ENCODE measurements around the gene COTL1.
A peak's percentile ranks its signal among the peaks of the same experiment; 100 is the strongest.

The COTL1 gene

GRCh38 chr16:84603140-84603816, 14.6 kb downstream of the COTL1 start:
- no peaks in the 10 kb centered on the region for H3K27me3 Mint-ChIP-seq
- peaks cover 47 to 59% of the 10 kb centered on the region in 2 donors for H3K36me3 Mint-ChIP-seq
- H3K9me3 Mint-ChIP-seq, result peaks cover 4 to 6% of the 10 kb centered on the region in 2 donors
- peaks cover 63 to 93% of the 10 kb centered on the region in 2 donors for H3K4me1 Mint-ChIP-seq
- ATAC-seq (replicated peaks) (no peak), DNase-seq (no peak)
- peak overlapping the region; percentile 34 to 73 for H3K4me3 Mint-ChIP-seq
- H3K27ac Mint-ChIP-seq, result peak overlapping the region; percentile 82

GRCh38 chr16:84600343-84601229, 17.3 kb downstream of the COTL1 start:
- H3K4me3 Mint-ChIP-seq, result peak overlapping the region; percentile 70 to 87
- H3K36me3 Mint-ChIP-seq, result peaks cover 34 to 50% of the 10 kb centered on the region in 2 donors
- peak; percentile 58 for DNase-seq
- no peaks in the 10 kb centered on the region for H3K27me3 Mint-ChIP-seq
- H3K9me3 Mint-ChIP-seq, result peaks cover 1 to 4% of the 10 kb centered on the region in 2 donors
- peak overlapping the region; percentile 98 for H3K27ac Mint-ChIP-seq
- peaks cover 62 to 93% of the 10 kb centered on the region in 2 donors for H3K4me1 Mint-ChIP-seq
- peak; percentile 75 to 76 for ATAC-seq (replicated peaks)

GRCh38 chr16:84599521-84600202, 18.2 kb downstream of the COTL1 start:
- Mint-ChIP-seq H3K9me3 (peaks cover 0 to 4% of the 10 kb centered on the region in 2 donors), H3K4me1 (peaks cover 67 to 93% of the 10 kb centered on the region in 2 donors), H3K27ac (peak overlapping the region; percentile 98), H3K4me3 (peak overlapping the region; percentile 84 to 87), H3K36me3 (peaks cover 38 to 49% of the 10 kb centered on the region in 2 donors), H3K27me3 (no peaks in the 10 kb centered on the region)
- DNase-seq, result peak; percentile 84
- ATAC-seq (replicated peaks), result peak; percentile 71 to 72

GRCh38 chr16:84598360-84598759, 19.5 kb downstream of the COTL1 start:
- H3K36me3 Mint-ChIP-seq, result peaks cover 45 to 52% of the 10 kb centered on the region in 2 donors
- peak overlapping the region; percentile 66 to 72 for H3K4me3 Mint-ChIP-seq
- ATAC-seq (replicated peaks), result no peak
- H3K9me3 Mint-ChIP-seq, result peaks cover 3 to 8% of the 10 kb centered on the region in 2 donors
- peak overlapping the region; percentile 98 for H3K27ac Mint-ChIP-seq
- H3K27me3 Mint-ChIP-seq, result no peaks in the 10 kb centered on the region
- no peak for DNase-seq
- H3K4me1 Mint-ChIP-seq, result peaks cover 67 to 94% of the 10 kb centered on the region in 2 donors

- Mint-ChIP-seq H3K27me3 (no peaks in the 10 kb centered on the region), H3K4me3 (peak overlapping the region; percentile 66 to 72), H3K36me3 (peaks cover 45 to 51% of the 10 kb centered on the region in 2 donors), H3K27ac (peak overlapping the region; percentile 98), H3K4me1 (peaks cover 67 to 93% of the 10 kb centered on the region in 2 donors), H3K9me3 (peaks cover 3 to 8% of the 10 kb centered on the region in 2 donors)
- no peak for ATAC-seq (replicated peaks)
- DNase-seq, result no peak
Measured at GRCh38 chr16:84597931-84598351, 19.9 kb downstream of the COTL1 start.

- Mint-ChIP-seq H3K9me3 (peaks cover 3 to 8% of the 10 kb centered on the region in 2 donors), H3K4me1 (peaks cover 65 to 93% of the 10 kb centered on the region in 2 donors), H3K4me3 (peak overlapping the region; percentile 66 to 72), H3K27me3 (no peaks in the 10 kb centered on the region), H3K36me3 (peaks cover 46 to 54% of the 10 kb centered on the region in 2 donors), H3K27ac (peak overlapping the region; percentile 98)
- DNase-seq (no peak), ATAC-seq (replicated peaks) (no peak)
Measured at GRCh38 chr16:84597528-84597896, 20.4 kb downstream of the COTL1 start.

- ATAC-seq (replicated peaks), result no peak
- Mint-ChIP-seq H3K4me1 (peaks cover 70 to 95% of the 10 kb centered on the region in 2 donors), H3K27ac (peak overlapping the region; percentile 98), H3K27me3 (no peaks in the 10 kb centered on the region), H3K9me3 (peaks cover 3 to 8% of the 10 kb centered on the region in 2 donors), H3K4me3 (peak overlapping the region; percentile 66 to 72), H3K36me3 (peaks cover 51 to 60% of the 10 kb centered on the region in 2 donors)
- no peak for DNase-seq
Measured at GRCh38 chr16:84596801-84597527, 20.9 kb downstream of the COTL1 start.

GRCh38 chr16:84596161-84596560, 21.7 kb downstream of the COTL1 start:
- Mint-ChIP-seq H3K4me3 (peak overlapping the region in 1 of 2 donors; percentile 30), H3K9me3 (peaks cover 3 to 8% of the 10 kb centered on the region in 2 donors), H3K4me1 (peaks cover 64 to 88% of the 10 kb centered on the region in 2 donors), H3K27ac (peak overlapping the region; percentile 98), H3K36me3 (peaks cover 50 to 56% of the 10 kb centered on the region in 2 donors), H3K27me3 (no peaks in the 10 kb centered on the region)
- ATAC-seq (replicated peaks), result no peak
- no peak for DNase-seq

- ATAC-seq (replicated peaks) (no peak), DNase-seq (no peak)
- Mint-ChIP-seq H3K9me3 (peaks cover 3 to 8% of the 10 kb centered on the region in 2 donors), H3K27ac (peak overlapping the region; percentile 94), H3K4me1 (peaks cover 56 to 77% of the 10 kb centered on the region in 2 donors), H3K4me3 (peak overlapping the region; percentile 73 to 76), H3K27me3 (no peaks in the 10 kb centered on the region), H3K36me3 (peaks cover 50 to 51% of the 10 kb centered on the region in 2 donors)
Measured at GRCh38 chr16:84595052-84595481, 22.8 kb downstream of the COTL1 start.

- Mint-ChIP-seq H3K27ac (peak overlapping the region; percentile 94), H3K27me3 (no peaks in the 10 kb centered on the region), H3K9me3 (peaks cover 3 to 8% of the 10 kb centered on the region in 2 donors), H3K36me3 (peaks cover 51 to 55% of the 10 kb centered on the region in 2 donors), H3K4me1 (peaks cover 52 to 74% of the 10 kb centered on the region in 2 donors), H3K4me3 (peak overlapping the region; percentile 73 to 76)
- no peak for ATAC-seq (replicated peaks)
- no peak for DNase-seq
Measured at GRCh38 chr16:84594725-84595038, 23.2 kb downstream of the COTL1 start.

- peak overlapping the region; percentile 73 to 76 for H3K4me3 Mint-ChIP-seq
Measured at GRCh38 chr16:84593825-84594724, 23.8 kb downstream of the COTL1 start.

GRCh38 chr16:84592718-84593117, 25.2 kb downstream of the COTL1 start:
- no peak for DNase-seq
- Mint-ChIP-seq H3K27me3 (no peaks in the 10 kb centered on the region), H3K4me3 (no peak overlapping the region), H3K36me3 (peaks cover 58 to 65% of the 10 kb centered on the region in 2 donors), H3K27ac (peak overlapping the region; percentile 94), H3K4me1 (peaks cover 41 to 57% of the 10 kb centered on the region in 2 donors), H3K9me3 (peaks cover 3 to 8% of the 10 kb centered on the region in 2 donors)
- ATAC-seq (replicated peaks), result no peak

More at GRCh38 chr16:84593825-84594724, 23.8 kb downstream of the COTL1 start:
- H3K36me3 Mint-ChIP-seq, result peaks cover 56 to 61% of the 10 kb centered on the region in 2 donors
- ATAC-seq (replicated peaks) (peak; percentile 90), DNase-seq (peak; percentile 78)
- H3K4me1 Mint-ChIP-seq, result peaks cover 48 to 68% of the 10 kb centered on the region in 2 donors
- peak overlapping the region; percentile 94 for H3K27ac Mint-ChIP-seq
- H3K27me3 Mint-ChIP-seq, result no peaks in the 10 kb centered on the region
- H3K9me3 Mint-ChIP-seq, result peaks cover 3 to 8% of the 10 kb centered on the region in 2 donors

Data from stimulated activated naive B cell treated with anti-CD40 and anti-IgM and Interleukin-4, amounts not matched to agents 10 μg/mL and 1 μg/mL and 100 μg/mL, for 72 hours (primary cell).